ENCODE results near the gene AXIN1.

Gene AXIN1

DNA sequence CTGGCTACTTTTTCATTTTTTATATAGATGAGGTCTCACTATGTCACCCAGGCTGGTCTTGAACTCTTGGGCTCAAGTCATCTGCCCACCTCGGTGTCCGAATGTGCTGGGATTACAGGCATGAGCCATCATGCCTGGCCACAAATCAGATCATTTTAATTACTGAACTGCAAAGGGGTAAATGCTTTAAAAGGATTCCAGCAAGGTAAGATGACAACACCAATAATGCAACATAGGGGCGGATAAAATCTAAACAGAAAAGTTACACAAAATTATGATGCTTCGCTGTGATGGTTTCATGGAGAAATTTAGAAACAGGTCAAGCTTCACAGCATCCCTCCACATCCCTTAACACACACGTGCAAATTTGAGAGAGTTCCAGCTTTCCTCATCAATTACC lies 32.3 kb downstream of the AXIN1 start:
- no peak for DNase-seq (ENCODE audit: low spot score)
- in situ Hi-C loops (cut with MboI; ENCODE audit: low sequenced_read_pairs, unreplicated experiment): no loop called here
- TF ChIP-seq, protein P1, sequence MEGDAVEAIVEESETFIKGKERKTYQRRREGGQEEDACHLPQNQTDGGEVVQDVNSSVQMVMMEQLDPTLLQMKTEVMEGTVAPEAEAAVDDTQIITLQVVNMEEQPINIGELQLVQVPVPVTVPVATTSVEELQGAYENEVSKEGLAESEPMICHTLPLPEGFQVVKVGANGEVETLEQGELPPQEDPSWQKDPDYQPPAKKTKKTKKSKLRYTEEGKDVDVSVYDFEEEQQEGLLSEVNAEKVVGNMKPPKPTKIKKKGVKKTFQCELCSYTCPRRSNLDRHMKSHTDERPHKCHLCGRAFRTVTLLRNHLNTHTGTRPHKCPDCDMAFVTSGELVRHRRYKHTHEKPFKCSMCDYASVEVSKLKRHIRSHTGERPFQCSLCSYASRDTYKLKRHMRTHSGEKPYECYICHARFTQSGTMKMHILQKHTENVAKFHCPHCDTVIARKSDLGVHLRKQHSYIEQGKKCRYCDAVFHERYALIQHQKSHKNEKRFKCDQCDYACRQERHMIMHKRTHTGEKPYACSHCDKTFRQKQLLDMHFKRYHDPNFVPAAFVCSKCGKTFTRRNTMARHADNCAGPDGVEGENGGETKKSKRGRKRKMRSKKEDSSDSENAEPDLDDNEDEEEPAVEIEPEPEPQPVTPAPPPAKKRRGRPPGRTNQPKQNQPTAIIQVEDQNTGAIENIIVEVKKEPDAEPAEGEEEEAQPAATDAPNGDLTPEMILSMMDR (IDR thresholded peaks at IDR 0.05; ENCODE audit: borderline replicate concordance, control extremely low read depth, extremely low read depth, insufficient read depth, missing control alignments): no peak

DNA sequence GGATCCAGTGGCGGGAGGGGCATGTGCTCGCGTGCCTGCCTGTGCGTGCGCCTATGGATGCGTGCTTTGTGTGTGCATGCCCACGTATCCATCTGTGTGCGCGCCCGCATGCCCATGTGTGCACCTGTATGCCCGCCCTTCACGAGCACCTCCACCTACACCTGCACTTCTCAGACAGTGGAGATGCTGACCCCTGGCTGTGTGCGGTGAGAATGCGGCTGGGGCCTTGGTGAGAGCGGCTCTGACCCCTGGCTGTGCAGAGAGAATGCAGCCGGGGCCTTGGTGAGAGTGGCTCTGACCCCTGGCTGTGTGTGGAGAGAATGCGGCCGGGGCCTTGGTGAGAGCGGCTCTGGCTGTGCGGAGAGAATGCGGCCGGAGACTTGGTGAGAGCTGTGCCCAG lies 33.9 kb downstream of the AXIN1 start:
- no peak for DNase-seq (ENCODE audit: low spot score)
- in situ Hi-C loops (cut with MboI; ENCODE audit: low sequenced_read_pairs, unreplicated experiment): no loop called here
- TF ChIP-seq, protein P1 (IDR thresholded peaks at IDR 0.05; ENCODE audit: borderline replicate concordance, control extremely low read depth, extremely low read depth, insufficient read depth, missing control alignments): no peak

DNA sequence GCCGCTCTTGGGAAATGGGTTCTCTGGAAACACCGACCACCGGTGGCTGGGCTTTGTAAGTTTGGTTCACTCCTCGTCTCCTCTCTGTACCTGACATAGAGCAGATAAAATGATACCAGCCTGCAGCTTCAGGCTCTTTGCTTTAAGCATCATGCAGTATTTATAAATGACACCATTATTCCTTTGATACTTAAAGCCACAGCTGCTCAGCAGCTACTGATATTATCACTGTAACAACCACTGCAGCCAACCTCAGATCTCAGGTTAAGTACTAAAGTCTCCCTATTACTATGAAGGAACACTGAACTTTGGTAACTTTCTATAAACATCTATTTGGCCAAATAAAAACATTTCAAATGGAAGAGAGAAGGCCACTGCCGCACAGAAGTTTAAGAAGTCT lies 34.9 kb downstream of the AXIN1 start:
- TF ChIP-seq, protein P1 (IDR thresholded peaks at IDR 0.05; ENCODE audit: borderline replicate concordance, control extremely low read depth, extremely low read depth, insufficient read depth, missing control alignments): no peak
- in situ Hi-C loops (cut with MboI; ENCODE audit: low sequenced_read_pairs, unreplicated experiment): no loop called here
- DNase-seq (ENCODE audit: low spot score): no peak

DNA sequence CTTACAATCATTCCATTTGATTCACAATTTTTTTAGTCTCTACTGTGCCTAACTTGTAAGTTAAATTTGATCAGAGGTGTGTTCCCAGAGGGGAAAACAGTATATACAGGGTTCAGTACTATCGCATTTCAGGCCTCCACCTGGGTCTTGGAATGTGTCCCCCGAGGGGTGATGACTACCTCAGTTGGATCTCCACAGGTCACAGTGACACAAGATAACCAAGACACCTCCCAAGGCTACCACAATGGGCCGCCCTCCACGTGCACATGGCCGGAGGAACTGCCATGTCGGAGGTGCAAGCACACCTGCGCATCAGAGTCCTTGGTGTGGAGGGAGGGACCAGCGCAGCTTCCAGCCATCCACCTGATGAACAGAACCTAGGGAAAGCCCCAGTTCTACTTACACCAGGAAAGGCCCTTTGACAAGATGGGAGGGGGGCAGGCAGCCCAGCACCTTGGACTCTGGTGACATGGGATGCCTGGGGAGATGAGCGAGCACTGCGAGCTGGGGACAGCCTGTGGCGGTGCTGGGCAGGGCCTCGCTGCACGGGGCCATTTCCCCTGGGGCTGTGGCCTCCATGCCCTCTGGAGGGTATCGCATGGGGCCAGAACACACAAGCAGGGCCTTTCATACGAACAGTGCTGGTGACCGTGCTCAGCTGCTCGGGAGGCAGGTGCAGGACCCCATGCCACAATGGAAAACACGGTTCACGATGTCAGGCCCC lies 35.6 kb downstream of the AXIN1 start:
- DNase-seq (ENCODE audit: low spot score): no peak
- TF ChIP-seq, protein P1 (IDR thresholded peaks at IDR 0.05; ENCODE audit: borderline replicate concordance, control extremely low read depth, extremely low read depth, insufficient read depth, missing control alignments): no peak
- in situ Hi-C loops (cut with MboI; ENCODE audit: low sequenced_read_pairs, unreplicated experiment): no loop called here

DNA sequence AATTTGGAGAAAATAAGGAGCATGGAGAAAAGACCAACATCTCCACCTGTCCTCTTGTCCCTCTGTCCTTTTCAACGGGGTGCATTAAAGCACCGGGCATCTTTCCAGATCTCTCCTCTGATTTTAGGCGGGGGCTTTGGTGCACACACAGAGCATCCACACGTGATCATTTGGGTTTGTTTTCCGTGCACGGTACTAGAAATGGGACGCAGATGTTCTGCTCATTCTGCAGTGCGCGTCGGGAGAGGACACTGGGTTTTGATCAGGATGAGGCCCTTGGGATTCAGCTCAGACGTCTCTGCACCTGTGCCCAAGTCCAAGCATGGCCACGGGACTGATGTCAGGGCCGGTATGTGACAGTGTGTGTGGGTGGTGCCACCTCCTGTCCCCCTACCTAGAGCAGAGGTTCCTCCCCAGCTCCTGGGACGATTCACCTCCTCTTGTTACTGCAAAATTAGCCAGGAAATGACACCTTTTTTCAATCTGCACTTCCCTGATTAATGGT lies 37.7 kb downstream of the AXIN1 start:
- DNase-seq (ENCODE audit: low spot score): no peak
- in situ Hi-C loops (cut with MboI; ENCODE audit: low sequenced_read_pairs, unreplicated experiment): no loop called here
- TF ChIP-seq, protein P1 (IDR thresholded peaks at IDR 0.05; ENCODE audit: borderline replicate concordance, control extremely low read depth, extremely low read depth, insufficient read depth, missing control alignments): no peak

DNA sequence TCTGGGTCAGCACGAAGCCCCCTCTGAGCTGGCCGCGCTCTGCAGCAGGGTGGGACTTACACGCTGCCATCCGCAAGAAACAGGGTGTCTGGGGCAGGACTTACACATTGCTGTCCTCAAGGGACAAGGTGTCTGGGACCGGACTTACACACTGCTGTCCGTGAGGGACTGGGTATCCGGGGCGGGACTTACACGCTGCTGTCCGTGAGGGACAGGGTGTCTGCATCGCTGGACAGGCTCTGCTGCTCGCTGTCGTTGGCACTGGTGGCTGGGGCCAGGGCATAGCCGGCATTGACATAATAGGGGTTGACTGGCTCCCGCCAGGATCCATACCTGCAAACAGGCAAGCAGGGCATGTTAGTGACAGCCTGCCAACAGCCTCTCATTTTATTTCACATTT lies 38.2 kb downstream of the AXIN1 start:
- in situ Hi-C loops (cut with MboI; ENCODE audit: low sequenced_read_pairs, unreplicated experiment): no loop called here
- TF ChIP-seq, protein P1 (IDR thresholded peaks at IDR 0.05; ENCODE audit: borderline replicate concordance, control extremely low read depth, extremely low read depth, insufficient read depth, missing control alignments): no peak

More for the DNA sequence above, 38.2 kb downstream of the AXIN1 start:
- DNase-seq (ENCODE audit: low spot score): no peak

Data from GM13976 (cell line).